Mesenchymal stem cell (in vitro differentiated cells and primary cell): ENCODE measurements around the gene FAM24A. TPM values are rescaled to one million over a fixed set of nuclear protein-coding genes. Genes with fewer than 3 reads are reported as not detected.

Experiments used
- DNase-seq: peaks from one replicate; pipeline ENCODE4 v3.0.0-alpha.2; 2013
- H2AFZ ChIP-seq: one replicate; pipeline ENCODE4 v1.6.1; 2013; ENCODE audit warnings: low read depth, mild to moderate bottlenecking, control low read depth, inconsistent platforms, low read length, moderate library complexity
- H2AK5ac ChIP-seq: 2 replicates; pipeline ENCODE4 v1.6.1; 2013; ENCODE audit warnings: low read length, moderate library complexity, mild to moderate bottlenecking, inconsistent platforms; ENCODE audit not compliant: severe bottlenecking
- H2BK120ac ChIP-seq: one replicate; pipeline ENCODE4 v1.6.1; 2013; ENCODE audit warnings: low read depth, mild to moderate bottlenecking, inconsistent platforms, low read length, moderate library complexity
- H2BK12ac ChIP-seq, 2 experiments: one replicate each; pipeline ENCODE4 v1.6.1; 2013; ENCODE audit warnings: inconsistent platforms in 2 of 2, low read length in 2 of 2, mild to moderate bottlenecking in 2 of 2, moderate library complexity in 2 of 2, control low read depth in 1 of 2
- H2BK15ac ChIP-seq: one replicate; pipeline ENCODE4 v1.6.1; 2013; ENCODE audit warnings: mild to moderate bottlenecking, low read depth, inconsistent platforms; ENCODE audit not compliant: poor library complexity, severe bottlenecking
- H2BK5ac ChIP-seq: 2 replicates; pipeline ENCODE4 v1.6.1; 2013; ENCODE audit warnings: low read depth, mild to moderate bottlenecking, low read length, control low read depth, inconsistent platforms; ENCODE audit not compliant: poor library complexity, severe bottlenecking
- H3K14ac ChIP-seq, 2 experiments: one replicate each; pipeline ENCODE4 v1.6.1; 2013; ENCODE audit warnings: inconsistent platforms in 2 of 2, low read length in 2 of 2, control low read depth in 1 of 2, mild to moderate bottlenecking in 1 of 2, moderate library complexity in 1 of 2
- H3K18ac ChIP-seq, 2 experiments: one replicate each; pipeline ENCODE4 v1.6.1; 2013; ENCODE audit warnings: inconsistent platforms in 2 of 2, low read length in 2 of 2, control low read depth in 1 of 2, low read depth in 1 of 2, mild to moderate bottlenecking in 1 of 2
- H3K23ac ChIP-seq, 2 experiments: one replicate each; pipeline ENCODE4 v1.6.1; 2013; ENCODE audit warnings: inconsistent platforms in 2 of 2, low read length in 2 of 2, mild to moderate bottlenecking in 2 of 2, moderate library complexity in 2 of 2, control low read depth in 1 of 2
- H3K27ac ChIP-seq: 2 replicates; pipeline ENCODE4 v1.5.1; 2013; ENCODE audit warnings: mild to moderate bottlenecking, moderate library complexity, low read length, control low read depth, inconsistent platforms; ENCODE audit not compliant: poor library complexity, severe bottlenecking
- H3K27me3 ChIP-seq, 2 experiments: 2 replicates each; pipeline versions ENCODE4 v1.6.1 to v1.7.0; 2013; ENCODE audit warnings: low read length in 2 of 2, mild to moderate bottlenecking in 2 of 2, moderate library complexity in 2 of 2, control low read depth in 1 of 2, inconsistent platforms in 1 of 2; ENCODE audit not compliant: control insufficient read depth in 1 of 2, insufficient read depth in 1 of 2
- H3K36me3 ChIP-seq, 2 experiments: 2 replicates each; pipeline versions ENCODE4 v1.6.1 to v1.7.0; 2013; ENCODE audit warnings: low read length in 2 of 2, control low read depth in 1 of 2, inconsistent platforms in 1 of 2, low read depth in 1 of 2, mild to moderate bottlenecking in 1 of 2; ENCODE audit not compliant: insufficient read depth in 2 of 2, control insufficient read depth in 1 of 2
- H3K4ac ChIP-seq, 2 experiments: one replicate each; pipeline ENCODE4 v1.6.1; 2013; ENCODE audit warnings: inconsistent platforms in 2 of 2, low read length in 2 of 2, mild to moderate bottlenecking in 2 of 2, moderate library complexity in 2 of 2, control low read depth in 1 of 2, low read depth in 1 of 2
- H3K4me1 ChIP-seq: 2 replicates; pipeline ENCODE4 v1.6.1; 2013; ENCODE audit warnings: low read depth, low read length, control low read depth; ENCODE audit not compliant: control insufficient read depth, insufficient read depth
- H3K4me2 ChIP-seq: 2 replicates; pipeline ENCODE4 v1.6.1; 2013; ENCODE audit warnings: low read length, mild to moderate bottlenecking, inconsistent platforms; ENCODE audit not compliant: poor library complexity, severe bottlenecking
- H3K4me3 ChIP-seq, 2 experiments: 2 replicates each; pipeline versions ENCODE4 v1.5.1 to v1.7.0; 2013; ENCODE audit warnings: low read length in 2 of 2, mild to moderate bottlenecking in 2 of 2, control low read depth in 1 of 2, low read depth in 1 of 2; ENCODE audit not compliant: insufficient read depth in 1 of 2
- H3K79me1 ChIP-seq: replicated peaks from 2 replicates; pipeline ENCODE4 v1.6.1; 2013; ENCODE audit warnings: mild to moderate bottlenecking, control low read depth, low read length, inconsistent platforms; ENCODE audit not compliant: poor library complexity, severe bottlenecking
- H3K9ac ChIP-seq: 2 replicates; pipeline ENCODE4 v1.7.0; 2013; ENCODE audit warnings: mild to moderate bottlenecking, low read length, moderate library complexity
- H3K9me3 ChIP-seq: 2 replicates; pipeline ENCODE4 v1.7.0; 2013; ENCODE audit warnings: mild to moderate bottlenecking, low read length; ENCODE audit not compliant: control insufficient read depth
- H4K8ac ChIP-seq: one replicate; pipeline ENCODE4 v1.6.1; 2013; ENCODE audit warnings: inconsistent platforms, mild to moderate bottlenecking, low read length, moderate library complexity
- H4K91ac ChIP-seq: one replicate; pipeline ENCODE4 v1.6.1; 2013; ENCODE audit warnings: mild to moderate bottlenecking, low read length, inconsistent platforms
- WGBS: methylation state at CpG from one replicate; pipeline ENCODE4 v1.1.7; 2013; ENCODE audit warnings: mixed read lengths; 5-methylcytosine and 5-hydroxymethylcytosine counted together
- polyA plus RNA-seq, 2 experiments: library from polyadenylated mRNA; stranded (reverse); fragments of 200-250 nt; gene quantifications; one replicate each; pipeline ENCODE4 v1.2.3, GENCODE V29; 2013

The FAM24A gene, protein sequence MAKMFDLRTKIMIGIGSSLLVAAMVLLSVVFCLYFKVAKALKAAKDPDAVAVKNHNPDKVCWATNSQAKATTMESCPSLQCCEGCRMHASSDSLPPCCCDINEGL
- not detected for polyA plus RNA-seq (2013, experiment 1 of 2)
- polyA plus RNA-seq (2013, experiment 2 of 2) = not detected

DNA sequence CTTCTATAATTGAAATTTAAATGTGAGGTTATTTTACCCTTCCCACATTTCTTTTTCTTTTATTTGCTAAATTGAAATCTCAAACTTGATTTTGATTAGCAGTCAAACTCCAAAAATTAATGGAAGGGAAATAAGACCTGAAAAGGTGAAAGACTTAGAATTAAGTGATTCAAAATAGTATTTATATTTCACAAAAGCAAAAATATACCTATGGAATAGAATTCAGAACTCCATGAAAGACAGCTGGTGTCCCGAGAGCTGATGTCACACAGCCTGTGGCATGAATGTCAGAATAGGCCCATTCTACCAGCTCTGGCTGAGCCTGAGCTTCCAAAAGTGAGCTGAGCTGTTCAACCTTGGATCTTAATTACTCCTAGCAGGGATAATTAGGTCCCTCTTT is at the start of gene FAM24A:
FAM24A (plus strand) TSS at position 301 of the 400 bp plus-strand sequence. CDS start 1,025 bp downstream, outside the sequence.
- H2BK120ac ChIP-seq = no peak within 1 kb of the TSS
- H3K79me1 ChIP-seq = no peaks in the 10 kb centered on the region
- H2BK12ac ChIP-seq = no peak within 1 kb of the TSS
- no peak within 1 kb of the TSS for H2BK15ac ChIP-seq
- no peak within 1 kb of the TSS for H2BK5ac ChIP-seq
- 74% methylated on average over 1 of the region's 1 CpG for WGBS
- H3K23ac ChIP-seq = no peak within 1 kb of the TSS
- no peak within 1 kb of the TSS for H2AK5ac ChIP-seq
- H3K9ac ChIP-seq = no peak within 1 kb of the TSS
- H3K4me3 ChIP-seq = no peak within 1 kb of the TSS
- no peak for DNase-seq
- H3K9me3 ChIP-seq = no peaks in the 10 kb centered on the region
- H3K4me2 ChIP-seq = no peak within 1 kb of the TSS
- H3K36me3 ChIP-seq = no peaks in the 10 kb centered on the region
- H3K18ac ChIP-seq = no peak within 1 kb of the TSS
- no peaks in the 10 kb centered on the region for H3K27me3 ChIP-seq
- H3K4ac ChIP-seq = no peak within 1 kb of the TSS
- no peak within 1 kb of the TSS for H3K14ac ChIP-seq
- no peak within 1 kb of the TSS for H3K27ac ChIP-seq
- H4K8ac ChIP-seq = no peak within 1 kb of the TSS
- H3K4me1 ChIP-seq = no peaks in the 10 kb centered on the region
- H2AFZ ChIP-seq = no peak within 1 kb of the TSS
- H4K91ac ChIP-seq = no peak within 1 kb of the TSS

DNA sequence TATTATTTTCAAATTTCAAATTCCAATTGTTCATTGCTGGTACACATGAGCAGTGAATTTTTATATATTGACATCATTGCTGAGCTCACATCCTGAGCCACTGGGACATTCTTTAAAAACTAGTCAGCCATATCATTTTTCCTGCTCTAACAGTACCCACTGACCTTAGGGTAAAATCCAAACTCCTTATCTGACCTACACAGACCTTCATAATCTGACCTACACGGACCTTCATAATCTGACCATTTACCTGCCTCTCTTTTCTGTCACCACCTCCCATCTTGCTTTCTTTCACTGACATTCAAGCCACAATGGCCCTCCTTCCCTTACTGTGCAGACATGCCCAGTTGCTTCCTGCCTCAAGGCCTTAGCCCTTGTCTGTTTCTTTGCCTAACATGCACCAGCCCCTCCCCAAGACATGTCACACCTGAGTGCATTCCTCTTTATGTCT is 48.7 kb upstream of the FAM24A start:
- Histone ChIP-seq H4K8ac (no peak overlapping the region), H2BK15ac (no peak overlapping the region), H3K27ac (peak overlapping the region; percentile 47), H3K4me2 (no peak overlapping the region), H3K23ac (no peak overlapping the region), H3K27me3 (no peaks in the 10 kb centered on the region), H3K4me1 (peaks cover 6% of the 10 kb centered on the region), H4K91ac (no peak overlapping the region), H3K18ac (peak overlapping the region in 1 of 2 experiments; percentile 5), H3K79me1 (no peaks in the 10 kb centered on the region), H3K4ac (no peak overlapping the region), H3K9ac (peak overlapping the region; percentile 23), H2BK5ac (no peak overlapping the region), H3K36me3 (no peaks in the 10 kb centered on the region), H3K14ac (no peak overlapping the region), H3K4me3 (no peak overlapping the region), H2AFZ (no peak overlapping the region), H2BK12ac (no peak overlapping the region), H2AK5ac (peak overlapping the region; percentile 31), H2BK120ac (no peak overlapping the region), H3K9me3 (no peaks in the 10 kb centered on the region)
- DNase-seq = peak; percentile 14
- WGBS = 19% methylated on average over 1 of the region's 1 CpG

DNA sequence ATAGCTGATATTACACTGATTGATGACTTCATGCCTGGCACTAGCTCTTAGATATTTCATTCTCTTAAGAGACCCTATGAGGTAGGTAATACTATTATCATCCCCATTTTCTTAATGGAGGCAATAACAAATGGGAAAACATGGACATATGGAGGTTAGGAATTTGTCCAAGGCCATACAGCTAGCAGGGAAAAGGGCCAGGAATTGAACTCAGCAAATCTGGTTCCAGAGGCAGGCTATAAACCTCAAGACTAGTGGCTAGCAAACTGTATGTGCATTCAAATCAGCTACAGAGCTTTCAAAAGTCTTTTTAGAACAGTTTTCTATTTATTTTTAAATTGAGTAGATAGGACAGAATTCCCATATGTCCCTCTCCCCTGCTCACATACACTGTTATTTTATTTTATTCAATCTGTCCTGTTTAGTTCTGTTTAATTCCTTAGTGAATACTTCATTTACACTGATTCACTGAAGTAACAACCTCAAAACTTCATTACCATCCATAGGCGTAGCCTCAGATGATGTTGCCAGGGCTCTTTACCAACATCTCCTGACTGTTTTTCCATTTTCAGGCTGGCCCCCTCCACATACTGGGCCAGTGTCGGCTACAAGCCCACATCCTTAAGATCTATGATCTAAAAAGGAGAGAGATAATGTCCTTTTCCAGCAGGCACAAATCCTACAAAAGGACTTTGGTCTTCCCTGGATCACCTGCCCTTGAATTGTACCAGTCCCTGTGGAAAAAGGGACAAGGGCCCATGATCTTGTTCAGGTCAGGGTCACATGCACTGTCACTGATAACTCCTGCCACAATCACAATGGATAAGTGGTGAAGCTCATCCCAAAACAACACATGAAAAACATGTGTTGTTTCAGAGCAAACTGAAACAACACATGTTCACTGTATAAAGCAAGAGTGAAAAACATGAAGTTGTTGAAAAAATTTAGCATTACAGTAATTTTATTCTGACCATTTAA is 46.9 kb upstream of the FAM24A start:
- H3K9ac ChIP-seq = no peak overlapping the region
- no peak overlapping the region for H3K27ac ChIP-seq
- no peak overlapping the region for H3K4ac ChIP-seq
- H4K91ac ChIP-seq = no peak overlapping the region
- H3K9me3 ChIP-seq = no peaks in the 10 kb centered on the region
- no peaks in the 10 kb centered on the region for H3K79me1 ChIP-seq
- H3K27me3 ChIP-seq = no peaks in the 10 kb centered on the region
- DNase-seq = no peak
- WGBS = 94% methylated on average over 2 of the region's 2 CpGs
- no peak overlapping the region for H3K14ac ChIP-seq
- H2BK5ac ChIP-seq = no peak overlapping the region
- no peak overlapping the region for H3K4me3 ChIP-seq
- H3K36me3 ChIP-seq = no peaks in the 10 kb centered on the region
- no peak overlapping the region for H3K23ac ChIP-seq
- H2BK120ac ChIP-seq = no peak overlapping the region
- H2BK12ac ChIP-seq = no peak overlapping the region
- H2BK15ac ChIP-seq = no peak overlapping the region
- no peak overlapping the region for H4K8ac ChIP-seq
- H3K4me1 ChIP-seq = peaks cover 6% of the 10 kb centered on the region
- peak overlapping the region; percentile 71 for H2AK5ac ChIP-seq
- H3K4me2 ChIP-seq = no peak overlapping the region
- H3K18ac ChIP-seq = no peak overlapping the region
- no peak overlapping the region for H2AFZ ChIP-seq

DNA sequence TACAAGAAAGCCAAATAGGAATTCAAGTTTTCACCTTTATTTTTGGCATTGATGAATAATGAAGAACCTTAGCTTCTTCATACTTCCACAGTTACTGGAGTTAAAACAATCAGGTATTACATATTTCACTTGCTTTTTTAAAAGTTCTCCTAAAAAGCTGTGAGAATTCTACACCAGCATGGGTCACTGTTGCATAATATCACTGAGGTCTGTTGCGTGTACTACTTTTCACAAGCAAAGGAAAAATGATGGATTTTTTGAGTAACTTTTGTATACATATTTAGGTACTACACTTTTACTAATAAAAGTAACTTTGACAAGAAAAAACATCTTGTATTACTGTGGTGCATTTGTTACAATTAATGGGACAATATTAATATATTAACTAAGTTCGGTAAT is 46.2 kb upstream of the FAM24A start:
- Histone ChIP-seq H3K23ac (no peak overlapping the region), H2BK5ac (no peak overlapping the region), H3K4ac (no peak overlapping the region)

More for the DNA sequence above, 46.2 kb upstream of the FAM24A start:
- Histone ChIP-seq H2AK5ac (no peak overlapping the region), H4K8ac (no peak overlapping the region), H3K9me3 (no peaks in the 10 kb centered on the region), H3K4me3 (no peak overlapping the region), H3K4me1 (peaks cover 6% of the 10 kb centered on the region), H4K91ac (no peak overlapping the region), H3K18ac (no peak overlapping the region), H2AFZ (no peak overlapping the region), H2BK120ac (no peak overlapping the region), H3K27ac (no peak overlapping the region), H2BK15ac (no peak overlapping the region), H3K4me2 (no peak overlapping the region), H2BK12ac (no peak overlapping the region), H3K14ac (no peak overlapping the region), H3K79me1 (no peaks in the 10 kb centered on the region), H3K36me3 (no peaks in the 10 kb centered on the region), H3K27me3 (no peaks in the 10 kb centered on the region), H3K9ac (no peak overlapping the region)
- DNase-seq = no peak
- WGBS = 94% methylated on average over 1 of the region's 2 CpGs
